ENCODE measurements around the gene DUSP11. TPM values are rescaled to one million over a fixed set of nuclear protein-coding genes. Genes with fewer than 3 reads are reported as not detected.
"Not testable (repeated sequence)": the region's sequence is repeated elsewhere in the genome, so short reads cannot be mapped to it uniquely, and the experiment has no call there.

DUSP11 gene
- total RNA-seq, 2 experiments from 2014 or later: 25.0 to 40.9 TPM

GRCh38 chr2:73780237-73780582 lies 307 bp upstream of the DUSP11 start:
- Histone ChIP-seq H3K4me2 (ENCODE audit: low read length) (peak overlapping the region; percentile 74), H3K9me3 (ENCODE audit: low read length) (no peaks in the 10 kb centered on the region), H3K36me3 (ENCODE audit: insufficient read depth, low read length) (peaks cover 16% of the 10 kb centered on the region), H4K20me1 (ENCODE audit: insufficient read depth, low read length) (no peaks in the 10 kb centered on the region), H3K4me3 (ENCODE audit: low read depth, low read length, poor library complexity, severe bottlenecking) (peak overlapping the region; percentile 88), H3K9me2 (ENCODE audit: insufficient read depth, low read length) (no peaks in the 10 kb centered on the region), H2AFZ (ENCODE audit: low read length) (peak overlapping the region; percentile 92), H3K27ac (ENCODE audit: low read depth, low read length, poor library complexity, severe bottlenecking) (no peak overlapping the region), H3K4me1 (ENCODE audit: insufficient read depth, low read length, poor library complexity, severe bottlenecking) (peaks cover 18% of the 10 kb centered on the region), H3K79me2 (ENCODE audit: insufficient read depth, low read depth, low read length) (peaks cover 24% of the 10 kb centered on the region)
- ChIA-PET CTCF (ENCODE audit: unreplicated experiment) (no interaction called here), POLR2A (interaction anchor here (0.5 to 0.7 kb wide), 2 partner anchors 180 to 516 kb away, joined by 3 to 8 read pairs; no protein-coding TSS in a partner anchor)
- BruUV-seq (replicated peaks): no TSS peak
- intact Hi-C loops (cut with micrococcal nuclease; ENCODE audit: unreplicated experiment): loop anchor here (1.0 kb wide), 1 partner anchor 43 kb away; the partner anchor contains the start of gene TPRKB
- no peak for DNase-seq (ENCODE audit: low spot score)
- TF ChIP-seq EZH2phosphoT487 (IDR thresholded peaks at IDR 0.05; ENCODE audit: borderline replicate concordance, low read depth, low read length) (no peak), CTCF (conservative IDR thresholded peaks at IDR 0.05; ENCODE audit: low read length) (no peak; the same call in 1 of the 2 replicates)

GRCh38 chr2:73778867-73779466 lies 936 bp downstream of the DUSP11 start:
- BruUV-seq (replicated peaks): TSS peak; percentile 62
- H3K36me3 ChIP-seq (ENCODE audit: insufficient read depth, low read length): peaks cover 28% of the 10 kb centered on the region
- H3K9me2 ChIP-seq (ENCODE audit: insufficient read depth, low read length); DNase-seq (ENCODE audit: low spot score); H4K20me1 ChIP-seq (ENCODE audit: insufficient read depth, low read length); POLR2A ChIA-PET; H3K9me3 ChIP-seq (ENCODE audit: low read length); intact Hi-C loops (cut with micrococcal nuclease; ENCODE audit: unreplicated experiment); CTCF ChIA-PET (ENCODE audit: unreplicated experiment): not testable (repeated sequence)
- H3K4me2 ChIP-seq (ENCODE audit: low read length): peak overlapping the region; percentile 74
- H3K27ac ChIP-seq (ENCODE audit: low read depth, low read length, poor library complexity, severe bottlenecking): peak overlapping the region; percentile 41
- H3K79me2 ChIP-seq (ENCODE audit: insufficient read depth, low read depth, low read length): peaks cover 24% of the 10 kb centered on the region
- peaks cover 18% of the 10 kb centered on the region for H3K4me1 ChIP-seq (ENCODE audit: insufficient read depth, low read length, poor library complexity, severe bottlenecking)
- peak overlapping the region; percentile 88 for H3K4me3 ChIP-seq (ENCODE audit: low read depth, low read length, poor library complexity, severe bottlenecking)
- peak overlapping the region; percentile 92 for H2AFZ ChIP-seq (ENCODE audit: low read length)

GRCh38 chr2:73776869-73777519 lies 2.9 kb downstream of the DUSP11 start:
- BruUV-seq (replicated peaks): no TSS peak
- Histone ChIP-seq H3K79me2 (ENCODE audit: insufficient read depth, low read depth, low read length) (peaks cover 24% of the 10 kb centered on the region), H3K9me2 (ENCODE audit: insufficient read depth, low read length) (no peaks in the 10 kb centered on the region), H4K20me1 (ENCODE audit: insufficient read depth, low read length) (no peaks in the 10 kb centered on the region), H2AFZ (ENCODE audit: low read length) (no peak overlapping the region), H3K4me2 (ENCODE audit: low read length) (no peak overlapping the region), H3K4me1 (ENCODE audit: insufficient read depth, low read length, poor library complexity, severe bottlenecking) (peaks cover 18% of the 10 kb centered on the region), H3K9me3 (ENCODE audit: low read length) (no peaks in the 10 kb centered on the region), H3K36me3 (ENCODE audit: insufficient read depth, low read length) (peaks cover 48% of the 10 kb centered on the region), H3K27ac (ENCODE audit: low read depth, low read length, poor library complexity, severe bottlenecking) (no peak overlapping the region), H3K4me3 (ENCODE audit: low read depth, low read length, poor library complexity, severe bottlenecking) (no peak overlapping the region)
- no peak for DNase-seq (ENCODE audit: low spot score)
- intact Hi-C loops (cut with micrococcal nuclease; ENCODE audit: unreplicated experiment): no loop called here
- TF ChIP-seq CTCF (conservative IDR thresholded peaks at IDR 0.05; ENCODE audit: low read length) (no peak), EZH2phosphoT487 (IDR thresholded peaks at IDR 0.05; ENCODE audit: borderline replicate concordance, low read depth, low read length) (no peak)
- CTCF ChIA-PET (ENCODE audit: unreplicated experiment): no interaction called here
- POLR2A ChIA-PET: interaction anchor here (0.8 kb wide), 1 partner anchor 15 kb away, joined by 4 read pairs; no protein-coding TSS in a partner anchor

Measured in OCI-LY7 (cell line).